ENCODE results near the gene INTS6L.

INTS6L gene

DNA sequence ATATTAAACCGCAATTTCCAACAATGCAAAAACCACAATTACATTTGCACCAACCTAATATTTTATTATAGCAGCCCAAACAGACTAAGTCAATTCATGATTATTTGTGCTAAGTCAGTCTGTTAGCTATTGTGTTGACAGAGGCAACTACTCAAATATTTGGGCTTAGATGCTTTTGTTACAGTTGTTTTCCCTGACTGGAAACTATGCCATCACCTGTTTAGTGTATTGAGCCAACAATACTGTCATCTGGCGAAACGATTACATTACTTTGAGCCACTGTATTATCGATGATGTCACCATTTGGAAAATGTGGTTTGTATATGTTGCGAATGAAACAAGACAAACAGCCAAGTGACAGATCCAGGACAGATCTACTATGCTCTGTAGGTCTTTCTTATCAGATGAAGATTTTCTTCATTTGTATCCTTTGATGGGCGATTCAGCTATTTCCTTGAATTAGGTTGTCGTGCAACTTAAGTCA is 38.7 kb upstream of the INTS6L start:
- Histone ChIP-seq H3K9me3 (ENCODE audit: severe bottlenecking) (no peaks in the 10 kb centered on the region), H3K36me3 (ENCODE audit: low read depth) (no peaks in the 10 kb centered on the region), H3K27ac (ENCODE audit: poor library complexity, severe bottlenecking) (no peak overlapping the region), H3K4me3 (ENCODE audit: severe bottlenecking) (no peak overlapping the region), H3K27me3 (ENCODE audit: insufficient read depth, poor library complexity, severe bottlenecking) (no peaks in the 10 kb centered on the region), H3K4me1 (ENCODE audit: insufficient read depth, poor library complexity, severe bottlenecking) (no peaks in the 10 kb centered on the region)
- TF ChIP-seq, protein P1, sequence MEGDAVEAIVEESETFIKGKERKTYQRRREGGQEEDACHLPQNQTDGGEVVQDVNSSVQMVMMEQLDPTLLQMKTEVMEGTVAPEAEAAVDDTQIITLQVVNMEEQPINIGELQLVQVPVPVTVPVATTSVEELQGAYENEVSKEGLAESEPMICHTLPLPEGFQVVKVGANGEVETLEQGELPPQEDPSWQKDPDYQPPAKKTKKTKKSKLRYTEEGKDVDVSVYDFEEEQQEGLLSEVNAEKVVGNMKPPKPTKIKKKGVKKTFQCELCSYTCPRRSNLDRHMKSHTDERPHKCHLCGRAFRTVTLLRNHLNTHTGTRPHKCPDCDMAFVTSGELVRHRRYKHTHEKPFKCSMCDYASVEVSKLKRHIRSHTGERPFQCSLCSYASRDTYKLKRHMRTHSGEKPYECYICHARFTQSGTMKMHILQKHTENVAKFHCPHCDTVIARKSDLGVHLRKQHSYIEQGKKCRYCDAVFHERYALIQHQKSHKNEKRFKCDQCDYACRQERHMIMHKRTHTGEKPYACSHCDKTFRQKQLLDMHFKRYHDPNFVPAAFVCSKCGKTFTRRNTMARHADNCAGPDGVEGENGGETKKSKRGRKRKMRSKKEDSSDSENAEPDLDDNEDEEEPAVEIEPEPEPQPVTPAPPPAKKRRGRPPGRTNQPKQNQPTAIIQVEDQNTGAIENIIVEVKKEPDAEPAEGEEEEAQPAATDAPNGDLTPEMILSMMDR (IDR thresholded peaks at IDR 0.05; ENCODE audit: poor library complexity, severe bottlenecking), result no peak
- DNase-seq (ENCODE audit: low spot score) (no peak), ATAC-seq (ENCODE audit: low read depth) (no peak)

DNA sequence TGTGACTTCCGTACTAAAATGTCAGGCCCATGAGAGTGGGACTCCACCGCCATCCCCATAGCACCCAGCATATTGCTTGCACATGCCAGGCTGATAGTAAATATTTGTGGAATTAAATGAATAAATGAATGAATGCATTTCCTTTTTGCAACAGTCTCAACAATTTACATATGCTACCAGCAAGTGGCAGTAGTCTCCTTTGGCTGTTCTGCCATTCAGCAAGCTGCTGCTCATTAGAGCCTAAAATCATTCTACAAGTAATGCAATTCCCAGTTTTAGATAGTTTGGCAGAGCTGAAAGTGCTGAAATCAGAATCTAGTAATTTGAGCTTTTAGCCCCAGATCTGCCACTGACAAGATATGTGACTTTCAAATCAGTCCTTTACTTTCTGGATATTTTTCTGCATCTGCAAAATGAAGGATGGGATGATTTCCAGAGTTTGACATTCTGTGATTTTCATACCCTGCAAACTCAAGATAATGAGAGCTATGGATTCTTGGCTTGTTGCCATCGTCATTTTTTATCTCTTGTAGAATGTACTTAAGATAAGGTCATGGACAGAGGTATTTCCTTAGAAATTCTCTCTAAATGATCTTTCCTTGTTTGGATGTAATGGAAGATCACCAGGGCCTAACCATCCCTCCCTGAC is 35.7 kb upstream of the INTS6L start:
- no peak overlapping the region for H3K27ac ChIP-seq (ENCODE audit: poor library complexity, severe bottlenecking)
- TF ChIP-seq, protein P1 (IDR thresholded peaks at IDR 0.05; ENCODE audit: poor library complexity, severe bottlenecking), result peak; percentile 68
- no peaks in the 10 kb centered on the region for H3K36me3 ChIP-seq (ENCODE audit: low read depth)
- H3K4me1 ChIP-seq (ENCODE audit: insufficient read depth, poor library complexity, severe bottlenecking), result no peaks in the 10 kb centered on the region
- ATAC-seq (ENCODE audit: low read depth) (no peak), DNase-seq (ENCODE audit: low spot score) (no peak)
- no peak overlapping the region for H3K4me3 ChIP-seq (ENCODE audit: severe bottlenecking)
- H3K27me3 ChIP-seq (ENCODE audit: insufficient read depth, poor library complexity, severe bottlenecking), result no peaks in the 10 kb centered on the region
- no peaks in the 10 kb centered on the region for H3K9me3 ChIP-seq (ENCODE audit: severe bottlenecking)

DNA sequence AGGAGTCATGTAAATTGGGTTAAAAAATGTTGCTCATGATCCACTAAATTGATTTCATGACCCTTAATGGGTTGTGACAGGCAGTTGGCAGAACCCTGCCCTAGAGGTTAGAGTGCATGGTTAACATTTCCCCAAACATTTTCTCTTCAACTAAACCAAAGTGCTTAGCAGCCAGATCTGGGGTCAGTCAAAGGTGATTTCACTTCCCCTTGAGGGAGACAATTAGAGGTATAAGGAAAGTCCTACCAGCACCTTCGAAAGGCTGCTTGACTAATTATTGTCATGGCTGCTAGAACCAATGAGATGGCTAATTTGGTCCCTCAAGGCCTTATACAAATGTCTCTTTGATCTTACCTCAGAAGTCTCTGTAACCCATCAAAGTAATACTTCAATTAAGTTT is 30.9 kb upstream of the INTS6L start:
- no peaks in the 10 kb centered on the region for H3K4me1 ChIP-seq (ENCODE audit: insufficient read depth, poor library complexity, severe bottlenecking)
- H3K27me3 ChIP-seq (ENCODE audit: insufficient read depth, poor library complexity, severe bottlenecking), result no peaks in the 10 kb centered on the region
- H3K36me3 ChIP-seq (ENCODE audit: low read depth), result no peaks in the 10 kb centered on the region
- H3K27ac ChIP-seq (ENCODE audit: poor library complexity, severe bottlenecking), result no peak overlapping the region
- no peak overlapping the region for H3K4me3 ChIP-seq (ENCODE audit: severe bottlenecking)
- no peaks in the 10 kb centered on the region for H3K9me3 ChIP-seq (ENCODE audit: severe bottlenecking)
- ATAC-seq (ENCODE audit: low read depth), result no peak
- TF ChIP-seq, protein P1 (IDR thresholded peaks at IDR 0.05; ENCODE audit: poor library complexity, severe bottlenecking), result no peak
- DNase-seq (ENCODE audit: low spot score), result no peak

DNA sequence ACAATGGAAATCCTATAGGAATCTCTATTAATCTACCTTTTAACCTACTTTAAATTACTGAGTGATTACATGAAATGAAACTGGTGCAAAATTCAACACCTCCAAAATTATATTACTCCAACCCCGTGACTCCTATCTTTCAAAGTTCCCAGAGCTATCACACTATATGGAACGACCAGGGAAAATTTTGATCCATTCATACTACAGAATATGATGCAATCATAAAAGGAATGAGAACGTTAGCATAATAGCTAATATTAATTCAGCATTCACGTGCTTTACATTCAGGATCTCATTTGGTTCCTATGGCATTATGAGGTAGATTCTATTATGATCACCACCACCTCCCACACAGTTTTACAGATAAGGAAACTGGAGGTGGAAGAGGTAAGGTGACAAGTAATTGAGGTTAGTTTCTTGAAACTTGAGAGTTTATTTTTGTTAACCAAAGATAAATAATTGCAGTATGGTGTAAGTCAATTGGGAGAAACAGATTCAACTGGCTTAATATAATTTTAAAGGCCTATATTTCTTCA is 29.4 kb upstream of the INTS6L start:
- H3K4me1 ChIP-seq (ENCODE audit: insufficient read depth, poor library complexity, severe bottlenecking), result no peaks in the 10 kb centered on the region
- no peaks in the 10 kb centered on the region for H3K9me3 ChIP-seq (ENCODE audit: severe bottlenecking)
- TF ChIP-seq, protein P1 (IDR thresholded peaks at IDR 0.05; ENCODE audit: poor library complexity, severe bottlenecking), result no peak
- no peak for DNase-seq (ENCODE audit: low spot score)
- no peaks in the 10 kb centered on the region for H3K36me3 ChIP-seq (ENCODE audit: low read depth)
- ATAC-seq (ENCODE audit: low read depth), result no peak
- no peak overlapping the region for H3K4me3 ChIP-seq (ENCODE audit: severe bottlenecking)
- no peak overlapping the region for H3K27ac ChIP-seq (ENCODE audit: poor library complexity, severe bottlenecking)
- no peaks in the 10 kb centered on the region for H3K27me3 ChIP-seq (ENCODE audit: insufficient read depth, poor library complexity, severe bottlenecking)

DNA sequence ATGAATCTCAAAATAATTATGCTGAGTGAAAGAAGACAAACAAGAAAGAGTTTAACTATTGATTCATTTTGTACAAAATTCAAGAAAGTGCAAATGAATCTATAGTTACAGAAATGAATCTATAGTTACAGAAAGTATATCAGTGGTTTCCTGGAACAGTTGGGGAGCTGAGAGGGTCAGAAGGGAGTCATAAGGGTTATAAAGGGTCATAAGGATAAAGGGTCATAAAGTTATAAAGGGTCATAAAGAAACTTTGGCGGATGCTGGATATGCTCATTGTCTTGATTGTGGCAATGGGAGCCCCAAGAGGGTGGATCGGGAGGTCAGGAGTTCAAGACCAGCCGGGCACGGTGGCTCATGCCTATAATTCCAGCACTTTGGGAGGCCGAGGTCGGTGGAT is 26.0 kb upstream of the INTS6L start:
- Histone ChIP-seq H3K27me3 (ENCODE audit: insufficient read depth, poor library complexity, severe bottlenecking) (no peaks in the 10 kb centered on the region), H3K4me1 (ENCODE audit: insufficient read depth, poor library complexity, severe bottlenecking) (no peaks in the 10 kb centered on the region), H3K4me3 (ENCODE audit: severe bottlenecking) (no peak overlapping the region), H3K36me3 (ENCODE audit: low read depth) (no peaks in the 10 kb centered on the region), H3K9me3 (ENCODE audit: severe bottlenecking) (no peaks in the 10 kb centered on the region), H3K27ac (ENCODE audit: poor library complexity, severe bottlenecking) (no peak overlapping the region)
- DNase-seq (ENCODE audit: low spot score) (no peak), ATAC-seq (ENCODE audit: low read depth) (no peak)
- TF ChIP-seq, protein P1 (IDR thresholded peaks at IDR 0.05; ENCODE audit: poor library complexity, severe bottlenecking), result no peak
